ENCODE data around the gene DPF3. TPM values are rescaled to one million over a fixed set of nuclear protein-coding genes. Genes with fewer than 3 reads are reported as not detected.

Gene DPF3
- total RNA-seq, 4 donors from 2014 or later = 0.19 to 3.8 (median 0.58) TPM

GRCh38 chr14:72920008-72920407 is 26.1 kb upstream of the DPF3 start:
- ATAC-seq (ENCODE audit: low FRiP score) (no peak), DNase-seq (ENCODE audit: low spot score) (no peak)
- no peak for TF ChIP-seq CTCF (IDR thresholded peaks at IDR 0.05)

- no peak for ATAC-seq (ENCODE audit: low FRiP score)
- no peak for DNase-seq (ENCODE audit: low spot score)
- no peak for TF ChIP-seq CTCF (IDR thresholded peaks at IDR 0.05)
Measured at GRCh38 chr14:72917094-72917802, 23.3 kb upstream of the DPF3 start.

- DNase-seq (ENCODE audit: low spot score) = no peak
- ATAC-seq (ENCODE audit: low FRiP score) = no peak
- no peak for TF ChIP-seq CTCF (IDR thresholded peaks at IDR 0.05)
Measured at GRCh38 chr14:72916174-72916573, 22.3 kb upstream of the DPF3 start.

DNA sequence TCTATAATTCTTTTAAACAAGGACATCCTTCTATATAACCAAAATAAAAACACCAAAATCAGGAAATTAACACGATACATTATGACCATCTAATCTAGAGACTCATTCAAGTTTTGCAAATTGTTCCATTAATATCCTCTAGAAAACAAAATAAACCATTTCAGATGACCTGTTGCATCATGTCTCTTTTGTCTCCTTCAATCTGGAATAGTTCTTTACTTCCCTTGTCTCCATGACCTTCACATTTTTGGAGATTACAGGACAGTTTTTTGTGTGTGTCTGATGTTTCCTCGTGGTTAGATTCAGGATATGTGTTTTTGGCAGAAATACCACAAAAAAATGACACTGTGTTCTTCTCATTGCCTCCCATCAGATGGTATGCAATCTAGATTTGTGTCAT is 19.9 kb upstream of the DPF3 start:
- ATAC-seq (ENCODE audit: low FRiP score) = no peak
- no peak for TF ChIP-seq CTCF (IDR thresholded peaks at IDR 0.05)
- no peak for DNase-seq (ENCODE audit: low spot score)

GRCh38 chr14:72909163-72909562 is 15.3 kb upstream of the DPF3 start:
- ATAC-seq (ENCODE audit: low FRiP score) (peak; percentile 71), DNase-seq (ENCODE audit: low spot score) (no peak)
- no peak for TF ChIP-seq CTCF (IDR thresholded peaks at IDR 0.05)

- DNase-seq (ENCODE audit: low spot score) = no peak
- no peak for TF ChIP-seq CTCF (IDR thresholded peaks at IDR 0.05)
- peak; percentile 71 for ATAC-seq (ENCODE audit: low FRiP score)
Measured at GRCh38 chr14:72907886-72908285, 14.0 kb upstream of the DPF3 start.

GRCh38 chr14:72906879-72907278 is 13.0 kb upstream of the DPF3 start:
- TF ChIP-seq CTCF (IDR thresholded peaks at IDR 0.05) = no peak
- ATAC-seq (ENCODE audit: low FRiP score) (no peak), DNase-seq (ENCODE audit: low spot score) (no peak)
